ENCODE measurements around the gene CAMK2N1.
A peak's percentile ranks its signal among the peaks of the same experiment; 100 is the strongest.

Gene CAMK2N1

DNA sequence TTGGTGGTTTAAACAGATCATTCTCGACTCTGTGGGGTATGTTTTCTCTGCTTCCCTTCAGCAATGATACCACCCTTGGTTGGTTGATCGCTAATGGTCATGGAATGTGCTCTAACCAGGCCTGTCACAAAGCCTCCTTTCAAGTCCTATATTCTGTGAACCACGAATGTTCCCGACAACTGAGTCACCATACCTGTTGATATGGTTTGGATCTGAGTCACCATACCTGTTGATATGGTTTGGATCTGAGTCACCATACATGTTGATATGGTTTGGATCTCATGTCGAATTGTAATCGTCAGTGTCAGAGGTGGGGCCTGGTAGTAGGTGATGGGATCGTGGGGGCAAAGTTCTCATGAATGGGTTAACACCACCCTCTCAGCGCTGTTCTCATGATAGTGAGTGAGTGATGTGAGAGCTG lies 10.2 kb upstream of the CAMK2N1 start:
- peak; percentile 84 for DNase-seq

DNA sequence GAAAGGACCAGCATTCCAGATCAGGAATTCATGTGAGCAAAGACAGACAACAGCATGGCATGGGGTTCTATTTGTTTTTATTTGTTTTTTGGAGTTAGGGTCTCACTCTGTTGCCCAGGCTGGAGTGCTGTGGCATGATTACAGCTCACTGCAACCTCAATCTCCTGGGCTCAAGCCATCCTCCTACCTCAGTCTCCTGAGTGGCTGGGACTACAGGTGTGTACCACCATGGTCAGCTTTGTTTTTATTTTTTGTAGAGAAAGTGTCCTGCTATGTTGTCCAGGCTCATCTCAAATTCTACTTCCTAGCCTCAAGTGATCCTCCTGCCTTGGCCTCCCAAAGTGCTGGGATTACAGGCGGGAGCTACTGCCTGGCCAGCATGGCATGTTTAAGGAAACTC lies 9.7 kb upstream of the CAMK2N1 start:
- DNase-seq: no peak

DNA sequence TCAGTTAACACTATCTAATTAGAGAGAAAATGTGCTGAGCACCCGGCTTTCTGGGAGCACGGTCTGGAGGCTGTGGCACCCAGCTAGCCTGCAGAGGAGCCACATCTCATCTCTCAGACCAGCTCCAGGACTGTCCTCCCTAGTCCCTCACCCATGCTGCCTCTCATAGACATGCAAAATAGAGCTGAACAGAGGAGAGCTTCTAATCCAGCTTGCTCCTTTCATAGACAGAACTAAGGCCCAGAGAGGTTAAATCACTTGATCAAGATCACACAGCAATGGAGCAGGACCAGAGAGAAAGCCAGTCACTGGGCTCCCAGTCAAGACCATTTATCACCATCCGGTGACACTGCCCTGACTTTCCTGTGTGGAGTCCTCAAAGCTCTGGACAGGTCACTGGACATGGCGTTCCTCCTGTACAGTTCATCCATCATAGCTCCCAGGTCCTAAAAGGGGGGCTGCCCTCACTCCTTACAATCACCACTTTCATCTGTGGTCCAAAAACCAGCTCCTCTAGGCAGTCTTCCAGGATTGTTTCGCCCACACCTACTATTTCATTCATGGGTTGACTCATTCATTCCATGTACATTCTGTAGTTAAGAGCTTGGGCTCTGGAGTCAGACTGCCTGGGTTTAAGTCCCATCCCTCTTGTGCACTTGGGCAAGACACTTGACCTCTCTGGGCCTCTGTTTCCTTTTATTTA lies 8.8 kb upstream of the CAMK2N1 start:
- peak; percentile 92 for DNase-seq

DNA sequence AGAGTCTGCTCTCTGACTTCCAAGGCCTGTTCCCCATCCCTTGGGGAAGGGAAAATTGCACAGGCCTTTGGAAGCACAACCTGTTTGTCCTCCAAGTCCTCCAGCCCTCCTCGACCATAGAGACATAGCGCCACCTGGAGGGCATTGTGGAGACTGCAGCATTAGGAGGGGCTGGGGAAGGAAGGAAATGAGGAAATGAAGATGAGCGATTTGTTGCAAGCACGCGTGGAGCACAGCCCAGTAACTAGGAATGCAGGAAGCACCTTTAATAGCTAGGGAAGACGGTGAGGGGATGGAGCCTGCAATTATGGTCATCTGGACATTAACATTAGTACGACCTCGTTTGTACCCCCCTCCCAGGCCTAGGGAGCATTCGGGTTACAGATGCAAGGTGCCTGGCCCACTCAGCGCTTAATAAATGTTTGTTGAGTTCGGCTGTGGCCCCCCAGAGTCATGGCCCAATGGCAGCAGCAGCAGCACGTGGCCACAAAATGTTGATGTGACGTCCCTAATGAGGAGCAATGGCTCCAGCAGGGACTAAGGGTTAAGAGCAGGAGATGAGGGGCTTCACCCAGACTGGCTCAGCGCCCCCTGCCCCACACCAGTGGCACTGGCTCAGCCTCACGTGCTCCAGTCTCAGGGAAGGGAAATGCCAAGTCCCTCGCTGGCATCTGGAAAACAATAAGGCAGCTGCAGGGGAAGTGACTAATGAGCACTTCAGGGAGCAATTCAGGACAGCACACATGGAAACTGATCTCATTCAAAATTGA lies 8.0 kb upstream of the CAMK2N1 start:
- peak; percentile 92 for DNase-seq

DNA sequence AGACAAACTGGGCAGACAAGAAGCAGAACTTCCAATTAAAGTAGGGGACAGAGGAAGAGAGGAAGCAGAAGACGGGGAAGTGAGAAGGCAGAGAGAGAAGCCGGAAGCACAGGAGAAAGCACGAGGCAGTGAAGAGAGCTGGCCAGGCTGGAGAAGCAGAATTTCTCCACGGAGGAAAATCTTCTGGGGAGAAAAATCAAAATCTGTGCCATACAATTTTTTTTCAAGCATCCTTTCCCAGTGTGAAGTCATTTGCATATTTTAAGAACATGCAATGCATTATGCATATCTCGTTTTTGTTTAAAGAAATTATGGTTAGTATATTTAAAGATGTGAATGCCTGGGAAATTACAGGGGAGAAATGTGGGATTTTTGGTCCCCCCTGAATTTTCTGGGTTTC lies 7.3 kb upstream of the CAMK2N1 start:
- no peak for DNase-seq

DNA sequence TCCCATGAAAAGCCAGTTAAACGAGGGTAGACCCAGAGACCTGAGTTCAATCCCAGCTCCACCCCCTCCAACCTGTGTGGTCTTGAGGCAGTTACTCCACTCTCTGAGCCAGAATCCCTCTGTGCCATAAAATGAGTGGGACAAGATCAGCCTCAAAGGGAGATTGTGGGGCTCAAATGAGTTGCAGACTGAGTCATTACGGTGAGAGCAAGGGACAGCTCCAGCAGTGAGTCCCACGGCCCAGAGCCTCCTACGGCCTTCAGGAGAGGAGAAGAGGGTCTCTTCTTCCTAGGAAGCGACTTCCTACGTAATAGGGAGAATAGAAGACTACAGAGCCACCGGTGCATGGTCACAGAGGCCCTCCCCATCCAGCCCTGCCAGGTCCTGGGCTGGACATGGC lies 6.7 kb upstream of the CAMK2N1 start:
- no peak for DNase-seq

DNA sequence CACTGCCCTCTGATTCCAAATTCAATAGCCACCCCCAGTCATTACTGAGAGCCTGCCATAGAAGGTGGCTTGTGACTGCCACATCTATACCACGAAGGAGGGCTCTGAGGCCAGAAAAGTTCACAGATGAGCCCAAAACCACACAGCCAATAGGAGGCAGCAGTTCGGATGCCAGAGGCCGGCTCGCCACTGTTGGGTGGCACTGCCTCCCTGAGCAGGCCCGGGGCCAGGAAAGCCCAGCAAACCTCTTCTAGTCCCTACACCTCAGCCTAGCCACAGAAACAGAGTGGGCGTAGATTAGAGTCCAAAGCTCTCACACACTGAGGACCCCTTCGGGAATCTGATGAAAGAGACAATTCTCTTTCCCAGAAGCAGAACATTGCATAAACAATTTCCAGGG lies 5.9 kb upstream of the CAMK2N1 start:
- no peak for DNase-seq

DNA sequence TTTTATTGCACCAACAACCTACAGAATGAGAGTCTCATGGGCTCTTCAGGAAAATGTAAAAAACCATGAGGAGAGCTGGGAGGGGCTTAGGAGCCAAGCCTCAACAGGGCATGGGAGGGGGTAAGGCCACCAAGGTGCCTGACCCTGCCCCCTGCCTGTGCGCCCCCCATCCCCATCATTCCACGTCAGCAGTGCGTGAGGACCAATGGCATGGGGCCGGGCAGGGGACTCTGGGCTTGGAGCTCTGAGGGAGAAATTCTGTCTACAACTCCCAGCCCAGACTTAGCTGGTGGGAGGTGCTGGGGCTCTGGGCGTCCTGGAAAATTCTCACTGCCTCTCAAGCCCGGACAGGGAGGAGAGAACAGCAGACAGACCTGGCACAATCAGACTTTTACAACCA lies 5.2 kb upstream of the CAMK2N1 start:
- no peak for DNase-seq

DNA sequence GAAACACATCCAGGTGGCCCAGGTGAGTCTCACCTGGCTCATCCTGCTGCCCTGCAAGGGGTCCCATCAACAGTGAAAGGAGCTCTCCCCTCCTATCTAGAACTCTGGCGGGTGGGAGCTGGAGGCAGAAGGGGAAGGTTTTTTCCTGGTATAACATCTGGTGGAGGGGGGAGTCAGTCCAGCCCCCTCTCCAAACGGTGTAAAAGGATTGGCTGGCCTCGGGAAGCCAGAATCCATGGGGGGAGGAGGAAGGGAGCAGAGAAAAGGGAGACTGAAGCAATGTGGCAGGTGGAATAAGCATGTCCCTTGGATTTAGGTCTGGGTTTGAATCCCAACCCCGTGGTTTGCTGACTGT lies 1.2 kb upstream of the CAMK2N1 start:
- DNase-seq: no peak

DNA sequence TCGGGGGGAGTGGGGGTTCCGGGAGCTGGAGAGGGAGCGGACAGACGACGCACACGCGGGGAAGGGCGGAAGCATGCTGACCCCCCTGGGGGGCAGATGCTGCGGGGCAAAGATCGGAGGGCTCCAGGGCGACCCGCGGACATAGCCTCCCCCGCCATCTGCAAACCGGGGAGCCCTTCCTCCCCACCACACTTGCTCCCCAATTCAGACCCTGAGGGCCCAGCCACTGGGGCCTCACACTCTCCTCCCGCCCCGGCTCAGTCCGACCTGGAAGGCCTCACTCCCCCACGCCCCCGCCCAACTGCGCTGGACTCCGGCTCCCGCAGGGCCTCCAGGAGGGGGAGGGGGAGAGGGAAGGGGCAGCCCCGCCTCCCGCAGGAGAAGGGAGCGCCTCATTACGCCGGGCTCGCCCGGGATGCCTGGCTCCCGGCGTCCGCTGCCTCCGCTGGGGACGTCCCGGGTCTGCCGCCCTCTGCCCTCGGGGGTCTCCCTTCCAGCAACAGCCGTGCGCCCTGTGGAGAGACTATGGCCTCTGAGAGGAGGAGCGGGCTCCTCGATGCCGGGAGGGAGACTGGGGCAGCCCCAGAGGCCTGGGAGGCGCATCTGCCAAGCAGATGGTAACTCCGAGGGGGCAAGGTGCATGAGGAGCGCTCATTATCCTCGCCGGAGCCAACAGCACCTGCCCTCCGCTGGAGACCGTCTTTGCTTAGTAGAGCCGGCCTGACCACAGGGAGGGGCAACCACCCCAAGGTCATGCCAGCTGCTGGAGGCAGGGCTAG lies 636 bp upstream of the CAMK2N1 start:
- DNase-seq: peak; percentile 61

DNA sequence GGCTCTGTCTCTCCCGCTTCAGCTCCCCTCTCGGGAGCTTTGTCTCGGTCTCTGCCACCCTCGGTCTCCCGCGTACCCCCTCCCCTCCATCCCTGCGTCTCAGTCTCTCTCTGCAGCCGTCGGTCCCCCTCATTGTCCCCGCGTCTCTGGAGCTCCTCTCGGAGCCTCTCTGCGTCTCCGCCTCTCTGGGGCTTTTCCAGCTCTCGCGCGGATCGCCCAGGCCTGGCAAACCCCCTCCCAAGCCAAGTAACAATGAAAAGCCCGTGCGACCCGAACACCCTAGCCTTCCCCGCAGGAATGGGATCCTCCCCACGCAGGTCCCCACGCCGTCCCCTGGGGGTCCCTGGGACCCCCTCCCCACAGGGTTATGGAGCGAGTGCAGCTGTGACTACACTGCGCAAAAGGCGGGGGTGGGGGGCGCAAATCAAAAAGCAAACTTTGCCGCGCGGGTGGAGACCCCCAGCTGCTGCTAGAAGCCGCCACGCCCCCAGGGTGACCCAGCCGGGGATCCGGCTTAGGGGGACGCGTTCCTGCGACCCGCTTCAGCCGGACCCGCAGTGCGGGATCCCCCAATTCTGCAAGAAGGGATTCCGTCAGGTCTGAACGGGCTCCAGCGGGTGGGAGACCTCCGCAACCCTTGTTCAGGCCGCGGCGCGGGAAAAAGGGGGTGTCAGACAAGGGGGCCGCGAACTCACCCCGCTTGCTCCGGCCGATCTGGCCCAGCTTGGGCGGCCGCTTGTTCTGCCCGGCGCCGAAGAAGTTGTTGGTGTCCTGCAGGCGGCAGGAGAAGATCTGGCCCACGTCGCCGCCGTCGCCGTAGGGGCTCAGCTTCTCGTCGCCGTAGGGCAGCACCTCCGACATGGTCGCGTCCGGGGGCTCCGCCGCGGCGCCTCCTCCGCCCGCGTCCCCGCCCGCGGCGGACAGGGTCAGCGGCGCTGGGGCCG lies 1.2 kb downstream of the CAMK2N1 start:
- peak; percentile 26 for DNase-seq

DNA sequence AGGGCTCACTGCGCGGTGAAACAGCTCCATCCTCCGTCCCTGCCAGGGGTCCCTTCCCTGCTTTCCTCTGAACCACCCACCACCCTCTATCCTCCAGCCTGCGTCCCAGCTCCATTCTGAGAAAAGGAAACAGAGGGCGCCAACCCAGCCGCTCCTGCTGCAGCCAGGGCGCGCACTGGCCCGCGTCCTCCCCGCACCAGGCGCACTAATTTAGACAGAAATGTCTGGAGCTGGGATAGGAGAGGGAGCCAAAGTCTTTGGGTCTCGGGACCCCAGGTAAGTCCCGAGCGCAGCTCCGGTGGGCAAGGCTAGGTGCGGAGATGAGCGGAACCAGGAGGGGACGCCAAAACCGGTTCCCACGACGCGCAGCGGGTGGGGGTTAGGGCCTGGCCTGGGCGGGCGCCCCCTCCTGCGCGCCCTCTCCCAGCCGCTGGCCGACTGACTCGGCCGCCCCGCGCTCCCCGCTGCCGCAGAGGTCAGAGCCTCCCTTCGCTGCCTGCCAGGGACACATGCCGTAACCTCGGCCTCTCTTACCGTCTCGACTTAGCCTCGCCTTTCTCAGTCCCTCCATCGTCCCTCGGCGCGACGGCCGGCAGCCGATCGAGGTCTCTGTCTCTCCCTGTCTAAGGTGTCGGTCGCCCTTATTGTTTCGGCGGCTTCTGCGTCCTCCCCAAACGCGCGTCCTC lies 2.0 kb downstream of the CAMK2N1 start:
- peak; percentile 40 for DNase-seq

DNA sequence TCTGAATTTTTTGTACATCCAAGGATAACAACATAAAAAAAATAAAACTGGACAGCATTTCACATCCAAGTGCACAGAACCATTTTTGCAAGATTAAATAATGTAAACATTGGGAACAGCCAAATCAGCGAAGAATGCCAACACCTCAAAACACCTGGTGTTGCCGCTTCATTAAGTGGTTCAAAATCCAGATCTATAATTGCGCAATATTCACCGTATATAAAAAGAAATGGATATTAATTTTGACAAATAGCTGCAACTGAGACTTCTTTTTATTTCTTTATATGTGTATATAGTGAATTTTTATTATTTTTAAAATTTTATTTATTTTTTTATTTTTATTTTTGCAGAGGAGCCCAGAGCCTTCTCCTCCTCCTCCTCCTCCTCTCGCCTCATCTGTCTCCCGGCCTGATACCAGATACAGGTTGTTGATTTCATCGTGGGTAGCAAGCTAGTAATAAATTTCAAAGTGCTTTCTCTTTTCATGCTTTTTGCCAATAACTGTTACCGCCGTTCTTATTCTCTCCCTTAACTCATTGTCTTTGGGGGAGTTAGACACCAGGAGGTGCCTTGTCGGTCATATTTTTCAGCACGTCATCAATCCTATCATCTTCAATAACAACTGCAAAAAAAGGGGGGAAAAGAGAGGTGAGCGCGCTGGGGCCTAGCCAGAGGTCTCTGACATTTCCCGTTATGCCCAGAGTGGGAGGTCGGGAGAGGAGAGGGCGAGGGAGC lies 2.7 kb downstream of the CAMK2N1 start:
- DNase-seq: no peak

DNA sequence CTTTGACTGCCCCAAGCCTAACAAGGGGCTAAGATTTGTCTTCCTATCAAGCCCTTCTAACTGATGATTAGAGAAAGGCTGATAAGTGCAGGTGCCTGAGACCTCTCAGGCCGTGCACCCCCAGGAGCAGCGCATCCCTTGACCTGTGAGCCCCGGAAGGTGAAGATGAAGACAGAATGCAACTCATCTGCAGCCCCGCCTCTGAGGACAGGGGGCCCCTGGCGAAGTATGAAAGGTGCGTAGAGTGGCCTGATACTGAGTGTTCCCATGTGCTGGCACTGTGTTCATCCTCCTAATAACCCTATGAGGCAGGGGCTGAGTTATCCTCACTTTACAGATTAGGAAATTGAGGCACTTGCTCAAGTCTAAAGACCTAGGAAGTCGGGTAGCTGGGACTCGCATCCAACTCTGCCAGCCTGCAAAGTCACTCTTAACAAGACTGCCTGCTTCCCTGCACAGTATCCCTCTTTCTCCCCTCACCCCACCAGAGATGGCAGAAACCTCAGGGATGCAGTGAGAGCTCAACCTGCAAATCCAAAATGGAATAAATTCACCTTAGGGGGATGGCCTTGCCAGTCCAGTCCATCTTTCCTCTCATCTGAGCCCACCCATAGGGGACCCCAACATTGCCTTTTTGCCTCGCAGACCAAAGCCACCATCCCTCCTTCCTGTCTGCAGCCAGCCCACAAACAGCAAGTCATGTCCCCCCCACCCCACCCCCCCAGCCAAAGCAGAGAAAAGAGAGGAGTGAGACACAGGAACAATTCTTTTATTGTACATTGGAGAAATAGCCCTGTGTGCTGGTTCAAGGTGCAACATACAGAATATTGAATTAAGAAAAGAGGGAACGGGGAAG lies 4.1 kb downstream of the CAMK2N1 start:
- DNase-seq: no peak

DNA sequence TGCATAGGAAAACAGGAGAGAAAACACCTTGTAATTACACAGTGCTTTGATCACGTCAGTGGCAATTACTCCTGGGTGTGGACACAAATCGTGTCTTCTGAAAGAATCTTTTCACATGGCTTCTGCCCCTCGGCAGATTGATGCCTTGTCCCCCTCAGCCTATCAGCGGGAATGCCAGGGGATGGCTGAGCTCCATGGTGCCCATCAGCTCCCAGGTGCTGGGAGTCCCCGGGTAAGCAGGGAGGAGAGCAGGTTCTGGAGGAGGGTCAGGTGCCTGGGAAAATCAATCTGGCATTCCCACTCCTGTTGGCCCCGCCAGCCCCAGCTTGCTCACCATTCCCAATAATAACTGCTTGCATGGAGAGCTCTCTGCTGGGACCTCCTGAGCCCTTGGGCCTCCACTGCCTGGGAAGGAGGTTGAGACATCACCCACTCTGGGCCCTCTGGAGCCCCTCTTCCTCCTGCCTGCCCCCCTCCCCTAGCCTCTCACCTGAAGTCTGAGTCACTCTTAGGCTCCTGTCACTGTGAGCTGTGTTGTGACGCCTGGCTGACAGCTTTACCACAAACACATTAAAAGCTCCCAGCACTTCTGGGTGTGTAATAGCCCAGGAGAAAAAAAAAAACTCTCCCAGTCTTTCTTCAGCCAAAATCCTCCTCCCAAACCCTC lies 4.9 kb downstream of the CAMK2N1 start:
- no peak for DNase-seq

DNA sequence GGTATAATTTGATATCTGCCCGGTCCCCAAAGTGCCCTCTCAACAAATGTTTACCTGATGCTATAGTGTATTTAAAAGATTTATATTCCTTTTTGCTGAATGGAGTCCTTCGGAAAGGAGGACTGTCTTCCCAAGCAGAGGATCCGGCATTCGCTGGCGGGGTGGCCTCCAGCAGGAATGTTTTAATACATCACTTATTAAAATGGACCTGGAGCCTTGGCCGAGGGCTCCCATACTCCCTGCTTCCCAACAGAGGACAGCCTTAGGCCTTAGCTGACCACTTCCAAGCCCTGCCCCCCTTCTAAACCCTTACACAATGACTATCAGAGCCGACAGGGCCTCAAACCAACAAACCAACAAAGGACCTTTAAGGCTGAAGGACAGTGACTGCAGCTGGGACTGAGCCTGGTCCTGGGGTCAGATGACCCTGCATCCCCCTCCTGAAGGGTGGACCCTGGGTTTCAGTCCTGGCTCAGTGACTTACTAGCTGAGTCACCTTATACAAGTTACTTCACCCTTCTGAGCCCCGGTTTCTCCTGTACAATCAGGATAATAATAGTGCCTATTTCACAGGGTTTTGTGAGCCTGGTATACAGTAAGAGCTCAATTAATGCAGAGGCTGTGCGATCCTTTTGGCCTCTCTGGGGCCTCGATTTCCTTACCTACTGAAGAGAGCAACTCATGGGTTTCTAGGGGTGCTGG lies 5.6 kb downstream of the CAMK2N1 start:
- no peak for DNase-seq

DNA sequence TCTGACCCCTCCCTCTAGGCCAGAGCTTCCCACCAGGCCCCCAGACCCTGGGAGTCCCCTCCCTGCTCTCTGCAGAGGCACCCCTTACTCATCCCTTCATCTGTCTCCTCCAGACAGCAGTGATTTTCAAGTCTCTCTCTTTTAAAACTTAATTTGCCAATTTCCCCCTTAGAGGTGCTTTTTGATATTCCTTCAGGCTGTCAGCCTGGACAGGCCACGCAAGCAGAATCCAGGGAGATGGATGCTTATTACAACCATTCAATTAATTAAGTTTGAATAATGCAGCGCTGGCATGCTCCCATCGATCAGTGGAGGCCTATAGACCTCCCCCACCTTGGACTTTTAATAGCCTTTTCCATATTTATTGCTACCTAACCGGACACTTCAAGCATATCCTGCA lies 6.2 kb downstream of the CAMK2N1 start:
- no peak for DNase-seq

DNA sequence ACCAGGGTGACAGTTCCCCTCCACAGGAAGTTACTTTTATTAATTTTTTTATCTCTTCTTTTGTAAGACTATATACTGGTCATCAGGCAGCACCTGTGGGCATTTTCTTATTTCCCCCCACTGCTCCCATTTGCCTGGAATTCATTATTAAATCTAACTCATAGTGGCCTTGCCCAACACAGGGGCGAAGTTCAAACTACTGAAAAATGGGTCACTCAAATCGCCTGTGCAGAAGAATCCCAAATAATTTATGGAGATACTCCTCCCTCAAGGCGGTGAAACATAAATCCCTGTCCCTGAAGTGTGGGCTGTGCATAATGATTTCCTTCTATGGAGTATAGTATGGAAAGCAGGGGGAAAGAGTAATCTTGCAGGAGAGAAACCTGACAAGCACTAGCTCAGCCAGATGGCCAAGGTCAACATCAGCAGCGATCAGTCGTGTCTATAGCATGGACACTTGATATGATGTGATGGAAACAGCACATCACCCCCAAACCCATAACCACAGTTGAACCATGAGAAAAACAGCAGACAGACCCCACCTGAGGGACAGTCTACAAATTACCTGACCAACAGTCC lies 7.9 kb downstream of the CAMK2N1 start:
- DNase-seq: no peak

Data from EL (cell line).